Upper lobe of left lung (tissue), 4 donors: ENCODE results near the gene HOOK2.

ENCODE experiments used
- CTCF ChIP-seq, 6 experiments: fragments of 450-650 bp in 4 of 6; fragments of 200-600 bp in 2 of 6; sonication (generic) in 2 of 6; IDR thresholded peaks; one replicate each; pipeline ENCODE4 v1.5.1; 2016 to 2019; ENCODE audit warnings: antibody characterized with exemption in 6 of 6
- POLR2A ChIP-seq, 4 donors: fragments of 450-650 bp; IDR thresholded peaks; one replicate each; pipeline ENCODE4 v1.5.1; 2016 to 2017; ENCODE audit warnings: antibody characterized with exemption in 4 of 4, mild to moderate bottlenecking in 2 of 4

GRCh38 chr19:12786952-12787351 lies 11.6 kb upstream of the HOOK2 start:
- TF ChIP-seq POLR2A (IDR thresholded peaks at IDR 0.05) (no peak), CTCF (IDR thresholded peaks at IDR 0.05) (no peak)
